ENCODE data around the gene COL28A1. TPM values are rescaled to one million over a fixed set of nuclear protein-coding genes. Genes with fewer than 3 reads are reported as not detected.
"Not testable (repeated sequence)": the region's sequence is repeated elsewhere in the genome, so short reads cannot be mapped to it uniquely, and the experiment has no call there.

COL28A1 gene
- polyA plus RNA-seq, 3 donors, result not detected

DNA sequence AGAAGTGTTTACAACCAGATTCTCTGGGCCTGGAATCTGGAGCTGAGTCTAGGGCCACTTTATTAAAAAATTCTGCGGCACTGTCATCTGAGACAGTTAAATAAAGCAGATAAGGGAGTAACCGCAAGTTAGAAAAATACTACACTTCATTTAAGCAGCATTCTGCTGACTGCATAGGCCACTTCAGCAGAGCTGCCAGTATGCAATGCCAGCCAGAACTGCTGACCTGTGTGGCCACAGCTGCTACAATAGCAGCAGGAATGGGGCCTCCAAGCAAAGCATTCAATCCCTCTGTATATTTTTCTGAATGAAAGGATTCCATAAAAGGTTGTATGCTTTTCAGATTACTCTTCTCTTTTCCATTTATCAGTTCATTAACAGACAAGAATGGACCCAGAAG is 136.0 kb downstream of the COL28A1 start:
- Mint-ChIP-seq H3K36me3 (no peaks in the 10 kb centered on the region), H3K27me3 (ENCODE audit: low read depth in 3 of 3) (peaks cover 2 to 5% (median 4%) of the 10 kb centered on the region in 3 donors), H3K4me1 (no peaks in the 10 kb centered on the region), H3K9me3 (peaks cover 0 to 5% (median 0%) of the 10 kb centered on the region in 7 donors), H3K4me3 (no peak overlapping the region), H3K27ac (no peak overlapping the region)
- no CpG with 5 or more reads among the region's 2 CpGs for WGBS (ENCODE audit: insufficient coverage)
- no peak for DNase-seq
- no peaks in the 10 kb centered on the region for H3K9me3 ChIP-seq (replicated peaks in 1 of 2; ENCODE audit: control insufficient read depth in 1 of 2, insufficient read depth in 1 of 2, low read length in 2 of 2)
- intact Hi-C loops (cut with micrococcal nuclease), result no loop called here
- no peak overlapping the region for H3K4me3 ChIP-seq (replicated peaks in 1 of 3; ENCODE audit: low read depth in 2 of 3, low read length in 3 of 3)
- H3K4me2 ChIP-seq (replicated peaks; ENCODE audit: extremely low read depth, low read length, poor library complexity, severe bottlenecking), result no peak overlapping the region
- TF ChIP-seq, protein P1, sequence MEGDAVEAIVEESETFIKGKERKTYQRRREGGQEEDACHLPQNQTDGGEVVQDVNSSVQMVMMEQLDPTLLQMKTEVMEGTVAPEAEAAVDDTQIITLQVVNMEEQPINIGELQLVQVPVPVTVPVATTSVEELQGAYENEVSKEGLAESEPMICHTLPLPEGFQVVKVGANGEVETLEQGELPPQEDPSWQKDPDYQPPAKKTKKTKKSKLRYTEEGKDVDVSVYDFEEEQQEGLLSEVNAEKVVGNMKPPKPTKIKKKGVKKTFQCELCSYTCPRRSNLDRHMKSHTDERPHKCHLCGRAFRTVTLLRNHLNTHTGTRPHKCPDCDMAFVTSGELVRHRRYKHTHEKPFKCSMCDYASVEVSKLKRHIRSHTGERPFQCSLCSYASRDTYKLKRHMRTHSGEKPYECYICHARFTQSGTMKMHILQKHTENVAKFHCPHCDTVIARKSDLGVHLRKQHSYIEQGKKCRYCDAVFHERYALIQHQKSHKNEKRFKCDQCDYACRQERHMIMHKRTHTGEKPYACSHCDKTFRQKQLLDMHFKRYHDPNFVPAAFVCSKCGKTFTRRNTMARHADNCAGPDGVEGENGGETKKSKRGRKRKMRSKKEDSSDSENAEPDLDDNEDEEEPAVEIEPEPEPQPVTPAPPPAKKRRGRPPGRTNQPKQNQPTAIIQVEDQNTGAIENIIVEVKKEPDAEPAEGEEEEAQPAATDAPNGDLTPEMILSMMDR (IDR thresholded peaks at IDR 0.05), result no peak
- H3K9ac ChIP-seq (ENCODE audit: insufficient read depth, low read length, poor library complexity, severe bottlenecking), result no peak overlapping the region
- H3K27me3 ChIP-seq (ENCODE audit: control insufficient read depth in 2 of 2, insufficient read depth in 2 of 2, low read length in 2 of 2), result no peaks in the 10 kb centered on the region
- H3K36me3 ChIP-seq (replicated peaks in 1 of 2; ENCODE audit: control insufficient read depth in 1 of 2, insufficient read depth in 2 of 2, low read length in 2 of 2), result no peaks in the 10 kb centered on the region
- no peaks in the 10 kb centered on the region for H3K4me1 ChIP-seq (ENCODE audit: control insufficient read depth in 1 of 2, insufficient read depth in 2 of 2, low read length in 2 of 2)
- H3K27ac ChIP-seq (ENCODE audit: low read depth in 1 of 2, low read length in 2 of 2), result no peak overlapping the region
- H4K20me1 ChIP-seq (ENCODE audit: insufficient read depth, low read length), result no peaks in the 10 kb centered on the region
- no peaks in the 10 kb centered on the region for H3K79me2 ChIP-seq (ENCODE audit: insufficient read depth, low read length)
- H2AFZ ChIP-seq (ENCODE audit: insufficient read depth, low read depth, low read length, poor library complexity, severe bottlenecking), result no peak overlapping the region

DNA sequence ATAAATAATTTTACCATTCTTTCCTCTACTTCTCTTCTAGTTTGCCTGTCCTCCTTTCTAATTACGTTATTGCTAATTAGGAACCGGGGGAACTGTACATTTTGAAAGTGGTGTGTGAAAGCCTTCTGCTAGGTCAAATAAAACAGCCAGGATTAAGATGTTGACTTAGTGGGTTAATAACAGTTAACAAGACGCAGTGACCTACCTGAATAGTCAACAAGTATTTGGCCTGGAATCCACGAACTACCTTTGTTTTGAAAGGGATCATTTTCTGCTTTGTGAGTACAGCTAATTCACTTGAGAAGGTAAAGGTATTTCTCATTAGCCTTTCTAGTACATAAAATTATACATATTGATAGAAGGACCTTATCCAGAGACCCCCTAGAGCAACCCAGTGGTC is 139.9 kb downstream of the COL28A1 start:
- H3K4me1 ChIP-seq (ENCODE audit: control insufficient read depth in 1 of 2, insufficient read depth in 2 of 2, low read length in 2 of 2), result no peaks in the 10 kb centered on the region
- DNase-seq, result no peak
- no peak overlapping the region for H3K27ac Mint-ChIP-seq
- WGBS (ENCODE audit: insufficient coverage), result no CpG with 5 or more reads among the region's 4 CpGs
- no peaks in the 10 kb centered on the region for H3K9me3 ChIP-seq (replicated peaks in 1 of 2; ENCODE audit: control insufficient read depth in 1 of 2, insufficient read depth in 1 of 2, low read length in 2 of 2)
- H3K4me3 ChIP-seq (replicated peaks in 1 of 3; ENCODE audit: low read depth in 2 of 3, low read length in 3 of 3), result no peak overlapping the region
- no peak overlapping the region for H3K27ac ChIP-seq (ENCODE audit: low read depth in 1 of 2, low read length in 2 of 2)
- no peaks in the 10 kb centered on the region for H3K4me1 Mint-ChIP-seq
- H3K4me2 ChIP-seq (replicated peaks; ENCODE audit: extremely low read depth, low read length, poor library complexity, severe bottlenecking), result no peak overlapping the region
- H3K36me3 ChIP-seq (replicated peaks in 1 of 2; ENCODE audit: control insufficient read depth in 1 of 2, insufficient read depth in 2 of 2, low read length in 2 of 2), result no peaks in the 10 kb centered on the region
- H3K27me3 ChIP-seq (ENCODE audit: control insufficient read depth in 2 of 2, insufficient read depth in 2 of 2, low read length in 2 of 2), result no peaks in the 10 kb centered on the region
- H3K36me3 Mint-ChIP-seq, result no peaks in the 10 kb centered on the region
- H3K9me3 Mint-ChIP-seq, result peaks cover 9 to 20% (median 13%) of the 10 kb centered on the region in 7 donors
- no peaks in the 10 kb centered on the region for H4K20me1 ChIP-seq (ENCODE audit: insufficient read depth, low read length)
- no peak overlapping the region for H3K9ac ChIP-seq (ENCODE audit: insufficient read depth, low read length, poor library complexity, severe bottlenecking)
- H2AFZ ChIP-seq (ENCODE audit: insufficient read depth, low read depth, low read length, poor library complexity, severe bottlenecking), result no peak overlapping the region
- no peaks in the 10 kb centered on the region for H3K79me2 ChIP-seq (ENCODE audit: insufficient read depth, low read length)
- TF ChIP-seq, protein P1 (IDR thresholded peaks at IDR 0.05), result no peak
- H3K27me3 Mint-ChIP-seq (ENCODE audit: low read depth in 3 of 3), result peaks cover 0 to 4% (median 0%) of the 10 kb centered on the region in 3 donors
- no peak overlapping the region for H3K4me3 Mint-ChIP-seq
- intact Hi-C loops (cut with micrococcal nuclease), result no loop called here

DNA sequence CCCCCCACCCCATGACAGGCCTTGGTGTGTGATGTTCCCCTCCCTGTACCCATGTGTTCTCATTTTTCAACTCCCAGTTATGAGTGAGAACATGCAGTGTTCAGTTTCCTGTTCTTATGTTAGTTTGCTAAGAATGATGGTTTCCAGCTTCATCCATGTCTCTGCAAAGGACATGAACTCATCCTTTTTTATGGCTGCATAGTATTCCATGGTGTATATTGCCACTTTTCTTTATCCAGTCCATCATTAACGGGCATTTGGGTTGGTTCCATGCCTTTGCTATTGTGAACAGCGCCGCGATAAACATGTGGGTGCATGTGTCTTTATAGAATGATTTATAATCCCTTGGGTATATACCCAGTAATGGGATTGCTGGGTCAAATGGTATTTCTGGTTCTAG is 147.5 kb downstream of the COL28A1 start:
- H3K4me1 Mint-ChIP-seq; H2AFZ ChIP-seq (ENCODE audit: insufficient read depth, low read depth, low read length, poor library complexity, severe bottlenecking); H3K79me2 ChIP-seq (ENCODE audit: insufficient read depth, low read length); H3K4me2 ChIP-seq (replicated peaks; ENCODE audit: extremely low read depth, low read length, poor library complexity, severe bottlenecking); H4K20me1 ChIP-seq (ENCODE audit: insufficient read depth, low read length); H3K36me3 ChIP-seq (replicated peaks in 1 of 2; ENCODE audit: control insufficient read depth in 1 of 2, insufficient read depth in 2 of 2, low read length in 2 of 2); H3K27ac Mint-ChIP-seq; intact Hi-C loops (cut with micrococcal nuclease); H3K36me3 Mint-ChIP-seq; H3K9me3 ChIP-seq (replicated peaks in 1 of 2; ENCODE audit: control insufficient read depth in 1 of 2, insufficient read depth in 1 of 2, low read length in 2 of 2); H3K9ac ChIP-seq (ENCODE audit: insufficient read depth, low read length, poor library complexity, severe bottlenecking); H3K27ac ChIP-seq (ENCODE audit: low read depth in 1 of 2, low read length in 2 of 2); DNase-seq; H3K27me3 ChIP-seq (ENCODE audit: control insufficient read depth in 2 of 2, insufficient read depth in 2 of 2, low read length in 2 of 2); H3K4me3 Mint-ChIP-seq; H3K4me1 ChIP-seq (ENCODE audit: control insufficient read depth in 1 of 2, insufficient read depth in 2 of 2, low read length in 2 of 2); H3K4me3 ChIP-seq (replicated peaks in 1 of 3; ENCODE audit: low read depth in 2 of 3, low read length in 3 of 3); H3K27me3 Mint-ChIP-seq (ENCODE audit: low read depth in 3 of 3): not testable (repeated sequence)
- H3K9me3 Mint-ChIP-seq, result peaks cover 10 to 30% (median 15%) of the 10 kb centered on the region in 7 donors
- WGBS (ENCODE audit: insufficient coverage), result no CpG with 5 or more reads among the region's 4 CpGs
